GM13977 (cell line): ENCODE data around the gene ARHGAP10.

ENCODE experiments used
- DNase-seq: peaks from one replicate; pipeline ENCODE4 v3.0.0; 2012; ENCODE audit warnings: low spot score
- CTCF ChIP-seq: IDR thresholded peaks from 2 replicates; pipeline ENCODE4 v1.5.1; 2012; ENCODE audit warnings: mild to moderate bottlenecking, control low read depth; ENCODE audit not compliant: insufficient read depth; ENCODE audit errors: extremely low read depth, missing control alignments
- in situ Hi-C: fragments of 300-500 bp; cut with MboI; formaldehyde crosslinking; loops from one replicate; pipeline ENCODE4 v1.12.0; 2022; ENCODE audit warnings: low sequenced_read_pairs, low pct_unique_long_range_greater_than_20kb, mixed read lengths, inconsistent platforms; ENCODE audit not compliant: unreplicated experiment

ARHGAP10 gene

DNA sequence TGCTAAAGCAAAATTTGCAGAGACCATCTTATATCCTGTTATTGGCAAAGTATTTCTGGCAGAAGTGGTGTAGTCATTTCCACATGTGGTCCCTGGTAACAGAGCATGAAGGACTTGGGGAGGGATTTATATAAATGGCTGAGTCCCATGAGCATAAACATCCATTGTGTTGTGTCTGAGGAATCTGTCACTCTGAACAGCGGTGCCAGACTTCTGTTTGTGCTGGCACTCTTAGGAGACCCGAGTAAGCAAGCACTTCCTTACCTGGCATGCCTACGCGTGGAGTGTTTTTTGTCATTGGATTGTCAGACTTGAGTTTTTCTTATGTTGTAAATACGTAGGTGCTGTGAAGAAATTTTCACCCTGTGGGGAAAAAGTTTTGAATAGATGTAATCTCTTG is 285.9 kb downstream of the ARHGAP10 start:
- in situ Hi-C loops: no loop called here
- no peak for DNase-seq

GRCh38 chr4:148021686-148022085 is 289.8 kb downstream of the ARHGAP10 start:
- in situ Hi-C loops: no loop called here
- TF ChIP-seq CTCF: no peak
- DNase-seq: no peak

More for the DNA sequence above, 285.9 kb downstream of the ARHGAP10 start:
- TF ChIP-seq CTCF: no peak

DNA sequence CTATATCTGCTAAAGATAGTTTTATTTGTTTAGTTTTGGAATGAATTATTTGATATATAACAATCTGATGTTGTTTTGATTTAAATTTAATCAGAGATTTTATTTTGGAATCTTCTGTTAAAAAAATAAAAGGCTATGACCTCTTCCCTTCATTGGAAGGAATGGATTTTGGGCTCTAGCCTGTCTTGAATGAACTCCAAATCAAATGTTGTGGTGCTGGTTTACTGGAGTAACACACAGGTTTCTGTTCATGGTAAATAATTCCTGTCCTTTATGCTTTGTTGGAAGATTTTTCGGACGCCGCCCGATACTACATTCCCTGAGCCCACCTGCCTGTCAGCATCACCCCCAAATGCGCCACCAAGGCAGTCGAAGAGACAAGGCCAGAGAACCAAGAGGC is 291.1 kb downstream of the ARHGAP10 start:
- in situ Hi-C loops: no loop called here
- no peak for TF ChIP-seq CTCF
- DNase-seq: no peak

GRCh38 chr4:148023512-148024181 is 291.8 kb downstream of the ARHGAP10 start:
- TF ChIP-seq CTCF: no peak
- in situ Hi-C loops: no loop called here
- DNase-seq: no peak

- DNase-seq: no peak
- no peak for TF ChIP-seq CTCF
- in situ Hi-C loops: no loop called here
These were observed 294.1 kb downstream of the ARHGAP10 start for GRCh38 chr4:148025981-148026380.

DNA sequence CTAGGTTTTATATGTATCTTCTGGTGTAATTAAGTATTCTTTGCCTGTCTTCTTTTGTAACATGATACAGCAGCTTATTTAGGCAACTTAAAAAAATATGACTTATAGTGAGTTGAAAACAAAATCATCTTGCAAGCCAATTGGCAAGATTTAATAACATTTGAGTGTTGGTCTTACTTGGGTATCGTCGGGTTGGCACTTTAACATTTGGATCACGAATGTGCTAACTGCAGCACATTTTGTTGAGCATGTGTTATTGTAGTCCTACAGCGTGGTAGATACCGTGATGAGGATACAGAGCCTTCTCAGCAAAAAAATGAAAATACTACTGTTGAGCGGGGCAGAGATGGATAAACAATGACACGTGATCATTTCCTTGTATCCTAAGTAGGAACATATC is 295.3 kb downstream of the ARHGAP10 start:
- in situ Hi-C loops: no loop called here
- DNase-seq: no peak
- no peak for TF ChIP-seq CTCF
